ENCODE measurements around the gene QARS1. TPM values are rescaled to one million over a fixed set of nuclear protein-coding genes. Genes with fewer than 3 reads are reported as not detected.
A peak's percentile ranks its signal among the peaks of the same experiment; 100 is the strongest.

Gene QARS1
- total and polyA plus RNA-seq, 10 of the 15 experiments (the other 5 are each of a cell fraction or from before 2014, with no cell fraction given): 168 to 476 (median 318) TPM

- peak; percentile 13; the same call in 1 of the 2 replicates for TF ChIP-seq SMC3 (IDR thresholded peaks at IDR 0.05; ENCODE audit: borderline replicate concordance, low read length)
- no peak for TF ChIP-seq MYC (IDR thresholded peaks at IDR 0.05; ENCODE audit: insufficient read depth, insufficient read length, insufficient replicate concordance, low read length, severe bottlenecking)
- TF ChIP-seq CEBPB (IDR thresholded peaks at IDR 0.05; ENCODE audit: borderline replicate concordance in 1 of 2, low read depth in 2 of 2, low read length in 2 of 2): no peak
- TF ChIP-seq CBX3 (IDR thresholded peaks at IDR 0.05; ENCODE audit: borderline replicate concordance, low read depth): no peak
- TF ChIP-seq NKRF (conservative IDR thresholded peaks at IDR 0.05): peak; percentile 94
- no peak for TF ChIP-seq CHD1 (IDR thresholded peaks at IDR 0.05; ENCODE audit: low read depth, low read length)
- TF ChIP-seq, protein P1, sequence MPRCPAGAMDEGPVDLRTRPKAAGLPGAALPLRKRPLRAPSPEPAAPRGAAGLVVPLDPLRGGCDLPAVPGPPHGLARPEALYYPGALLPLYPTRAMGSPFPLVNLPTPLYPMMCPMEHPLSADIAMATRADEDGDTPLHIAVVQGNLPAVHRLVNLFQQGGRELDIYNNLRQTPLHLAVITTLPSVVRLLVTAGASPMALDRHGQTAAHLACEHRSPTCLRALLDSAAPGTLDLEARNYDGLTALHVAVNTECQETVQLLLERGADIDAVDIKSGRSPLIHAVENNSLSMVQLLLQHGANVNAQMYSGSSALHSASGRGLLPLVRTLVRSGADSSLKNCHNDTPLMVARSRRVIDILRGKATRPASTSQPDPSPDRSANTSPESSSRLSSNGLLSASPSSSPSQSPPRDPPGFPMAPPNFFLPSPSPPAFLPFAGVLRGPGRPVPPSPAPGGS (IDR thresholded peaks at IDR 0.05; ENCODE audit: borderline replicate concordance, insufficient read depth, low read depth, low read length, poor library complexity, severe bottlenecking): no peak
- peak; percentile 72 for TF ChIP-seq KLF5 (IDR thresholded peaks at IDR 0.05; ENCODE audit: partially characterized antibody)
- 0 out of 2 replicates have a peak, but pooled peaks have one; percentile 21 for TF ChIP-seq POLR2AphosphoS2 (IDR thresholded peaks at IDR 0.05; ENCODE audit: low read depth, low read length)
- peak; percentile 75 for TF ChIP-seq ASH2L (IDR thresholded peaks at IDR 0.05; ENCODE audit: borderline replicate concordance, low read depth)
- no peak for TF ChIP-seq TARDBP (IDR thresholded peaks at IDR 0.05; ENCODE audit: borderline replicate concordance)
- TF ChIP-seq RELB (IDR thresholded peaks at IDR 0.05; ENCODE audit: low read depth): peak; percentile 100
- TF ChIP-seq, protein P2, sequence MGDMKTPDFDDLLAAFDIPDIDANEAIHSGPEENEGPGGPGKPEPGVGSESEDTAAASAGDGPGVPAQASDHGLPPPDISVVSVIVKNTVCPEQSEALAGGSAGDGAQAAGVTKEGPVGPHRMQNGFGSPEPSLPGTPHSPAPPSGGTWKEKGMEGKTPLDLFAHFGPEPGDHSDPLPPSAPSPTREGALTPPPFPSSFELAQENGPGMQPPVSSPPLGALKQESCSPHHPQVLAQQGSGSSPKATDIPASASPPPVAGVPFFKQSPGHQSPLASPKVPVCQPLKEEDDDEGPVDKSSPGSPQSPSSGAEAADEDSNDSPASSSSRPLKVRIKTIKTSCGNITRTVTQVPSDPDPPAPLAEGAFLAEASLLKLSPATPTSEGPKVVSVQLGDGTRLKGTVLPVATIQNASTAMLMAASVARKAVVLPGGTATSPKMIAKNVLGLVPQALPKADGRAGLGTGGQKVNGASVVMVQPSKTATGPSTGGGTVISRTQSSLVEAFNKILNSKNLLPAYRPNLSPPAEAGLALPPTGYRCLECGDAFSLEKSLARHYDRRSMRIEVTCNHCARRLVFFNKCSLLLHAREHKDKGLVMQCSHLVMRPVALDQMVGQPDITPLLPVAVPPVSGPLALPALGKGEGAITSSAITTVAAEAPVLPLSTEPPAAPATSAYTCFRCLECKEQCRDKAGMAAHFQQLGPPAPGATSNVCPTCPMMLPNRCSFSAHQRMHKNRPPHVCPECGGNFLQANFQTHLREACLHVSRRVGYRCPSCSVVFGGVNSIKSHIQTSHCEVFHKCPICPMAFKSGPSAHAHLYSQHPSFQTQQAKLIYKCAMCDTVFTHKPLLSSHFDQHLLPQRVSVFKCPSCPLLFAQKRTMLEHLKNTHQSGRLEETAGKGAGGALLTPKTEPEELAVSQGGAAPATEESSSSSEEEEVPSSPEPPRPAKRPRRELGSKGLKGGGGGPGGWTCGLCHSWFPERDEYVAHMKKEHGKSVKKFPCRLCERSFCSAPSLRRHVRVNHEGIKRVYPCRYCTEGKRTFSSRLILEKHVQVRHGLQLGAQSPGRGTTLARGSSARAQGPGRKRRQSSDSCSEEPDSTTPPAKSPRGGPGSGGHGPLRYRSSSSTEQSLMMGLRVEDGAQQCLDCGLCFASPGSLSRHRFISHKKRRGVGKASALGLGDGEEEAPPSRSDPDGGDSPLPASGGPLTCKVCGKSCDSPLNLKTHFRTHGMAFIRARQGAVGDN (IDR thresholded peaks at IDR 0.05): no peak; the same call in 1 of the 2 replicates
Measured at GRCh38 chr3:49093853-49094767, 10.4 kb downstream of the QARS1 start, which contains the start of gene QRICH1 (continued).
